Fibroblast of gingiva (primary cell): ENCODE results near the gene PRMT3.
"Not testable (repeated sequence)": the region's sequence is repeated elsewhere in the genome, so short reads cannot be mapped to it uniquely, and the experiment has no call there.

Experiments
- DNase-seq: peaks from one replicate; pipeline ENCODE4 v3.0.0-alpha.2; 2011; ENCODE audit warnings: low read depth

The PRMT3 gene

DNA sequence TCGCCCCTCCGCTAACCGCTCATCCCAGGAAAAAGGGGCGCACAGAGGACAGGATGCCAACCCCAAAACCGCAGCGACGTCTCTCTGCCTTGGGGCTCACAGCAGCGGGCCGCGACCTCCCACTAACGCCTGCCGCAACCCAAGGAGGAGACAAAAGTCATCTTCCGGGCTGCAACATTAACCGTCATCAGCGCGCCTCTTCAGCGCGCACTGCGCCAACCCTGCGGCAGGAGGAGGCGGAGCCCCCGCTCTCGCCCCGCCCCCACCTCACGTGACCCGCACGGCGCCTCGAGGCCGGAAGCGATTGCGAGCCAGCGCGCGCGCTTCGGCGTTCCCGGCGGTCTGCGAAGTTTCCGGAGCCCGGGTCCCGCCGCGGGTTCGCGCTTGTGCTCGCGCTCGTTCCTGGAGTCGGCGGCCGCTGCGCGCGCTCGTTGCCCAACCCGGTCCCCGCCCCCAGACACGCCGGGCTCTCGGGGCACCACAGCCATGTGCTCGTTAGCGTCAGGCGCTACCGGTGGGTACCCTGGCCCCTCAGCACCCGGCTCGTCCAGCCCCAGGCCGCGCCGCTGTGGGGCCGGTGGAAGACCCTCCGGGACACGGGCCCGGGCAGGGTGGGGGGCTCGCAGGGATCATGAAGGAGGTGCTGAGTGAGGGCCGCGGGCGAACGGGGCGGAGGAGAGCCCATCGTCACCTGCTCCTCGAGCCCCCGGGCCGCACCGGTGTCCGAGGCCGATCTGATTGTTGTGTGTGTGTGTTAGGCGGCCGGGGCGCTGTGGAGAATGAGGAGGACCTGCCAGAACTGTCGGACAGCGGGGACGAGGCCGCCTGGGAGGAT lies at the start of gene PRMT3:
TSS of gene PRMT3 (plus strand) at position 456 of the 835 bp plus-strand sequence. CDS start at position 487, 31 bp downstream.
- DNase-seq = peak; percentile 95

DNA sequence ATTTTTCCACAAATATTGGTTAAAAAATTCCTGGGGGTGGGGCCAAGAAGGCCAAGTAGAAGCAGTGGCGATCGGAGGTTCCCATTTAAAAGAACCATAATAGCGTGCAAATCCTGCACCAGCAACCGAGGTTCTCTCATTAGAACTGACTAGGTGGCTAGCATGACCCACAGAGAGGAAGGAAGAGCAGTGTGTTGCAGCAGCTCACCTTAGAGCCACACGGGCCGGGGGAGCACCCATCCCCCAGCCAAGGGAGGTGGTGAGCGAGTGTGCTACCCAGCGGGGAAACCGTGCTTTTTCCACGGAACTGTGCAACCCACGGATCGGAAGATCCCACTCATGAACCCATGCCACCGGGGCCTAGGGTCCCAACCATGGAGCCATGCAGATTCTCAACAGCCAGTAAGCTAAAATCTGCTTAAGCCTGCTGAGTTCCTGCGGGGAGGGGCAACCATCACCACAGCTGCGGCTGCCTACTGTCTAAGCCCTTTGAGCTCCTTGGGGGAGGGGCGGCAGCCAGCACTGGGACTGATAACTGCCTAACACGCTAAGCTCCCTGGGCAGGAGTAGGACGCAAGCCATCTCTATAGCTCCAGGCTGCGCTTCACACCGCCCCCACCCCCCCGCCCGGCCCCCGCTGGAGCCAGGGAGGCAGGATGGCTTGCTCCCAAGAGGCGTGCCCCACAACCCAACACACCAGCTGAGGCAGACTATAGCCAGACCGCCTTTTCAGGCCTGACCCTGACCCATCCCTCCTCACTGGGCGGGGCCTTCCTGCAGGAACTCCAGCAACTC lies 45.0 kb upstream of the PRMT3 start:
- DNase-seq = no peak

DNA sequence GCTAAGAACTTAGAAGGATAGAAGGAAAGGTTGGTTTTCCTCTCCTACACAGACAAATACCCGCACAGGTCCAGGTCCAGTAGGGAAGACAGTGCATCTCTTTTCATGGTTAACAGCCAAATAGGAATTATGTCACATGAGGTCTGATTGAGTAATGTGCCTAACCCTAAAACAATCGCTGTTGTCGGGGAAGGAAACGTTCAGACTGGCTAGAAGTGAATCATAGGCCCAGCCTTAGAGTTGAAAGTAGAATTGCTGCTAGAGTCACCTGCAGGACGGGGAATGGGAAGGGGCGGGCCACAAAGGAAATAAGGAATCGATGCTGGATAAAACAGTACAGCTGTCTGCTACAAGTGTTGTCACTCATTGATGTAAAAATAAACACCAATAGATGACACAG lies 36.4 kb upstream of the PRMT3 start:
- DNase-seq = no peak

DNA sequence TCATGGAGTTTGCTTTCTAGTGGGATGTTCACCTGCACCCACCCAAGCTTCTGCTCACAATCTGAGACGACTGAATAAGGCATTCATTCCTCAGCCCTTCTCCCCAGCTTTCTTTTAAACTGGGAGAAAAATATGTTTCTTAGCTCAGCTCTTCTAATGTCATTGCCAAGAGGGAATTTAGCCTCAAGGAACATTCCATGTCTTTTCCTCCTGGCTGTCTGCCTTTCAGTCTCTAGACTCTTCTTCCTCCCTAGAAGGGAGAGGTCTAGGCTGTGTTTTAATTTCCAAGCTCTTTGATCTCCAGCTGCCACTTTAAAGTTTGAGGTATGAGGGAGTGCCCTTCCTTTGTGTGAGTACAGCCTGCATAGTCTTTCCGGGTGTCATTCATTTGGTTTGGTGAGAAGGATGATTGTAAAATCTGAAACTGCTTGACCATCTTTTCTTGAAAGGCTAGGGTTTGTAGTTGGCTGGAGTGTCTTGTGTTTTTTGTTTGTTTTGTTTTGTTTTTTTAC lies 35.7 kb upstream of the PRMT3 start:
- DNase-seq = no peak

DNA sequence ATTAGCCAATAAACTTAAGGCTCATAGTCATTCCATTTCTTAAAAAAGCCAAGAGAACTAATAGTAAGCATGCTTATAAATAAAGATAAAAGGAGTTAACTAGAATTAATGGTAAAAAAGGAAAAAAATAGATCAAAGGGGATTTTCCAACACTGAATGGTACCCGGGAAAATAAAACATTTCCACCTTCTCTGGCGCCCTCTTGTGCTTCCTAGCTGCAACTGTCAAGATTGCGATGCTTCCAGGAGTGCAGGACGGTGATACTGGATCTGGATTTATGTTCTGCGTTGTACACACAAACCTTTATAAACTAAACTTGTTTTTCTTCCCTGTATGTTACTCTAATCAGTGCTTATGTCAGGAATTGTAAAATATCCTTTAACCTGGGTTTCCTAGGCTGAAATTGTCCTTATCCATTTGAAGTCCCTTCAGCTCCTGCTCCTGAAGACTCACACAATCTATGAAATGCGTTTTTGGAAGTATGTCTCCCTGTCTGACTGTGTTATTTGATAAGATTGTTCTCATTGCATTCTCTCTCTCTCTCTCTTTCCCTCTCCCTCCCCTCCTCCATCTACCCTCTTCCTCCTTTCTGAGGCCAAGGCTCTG lies 33.6 kb upstream of the PRMT3 start:
- DNase-seq = no peak

DNA sequence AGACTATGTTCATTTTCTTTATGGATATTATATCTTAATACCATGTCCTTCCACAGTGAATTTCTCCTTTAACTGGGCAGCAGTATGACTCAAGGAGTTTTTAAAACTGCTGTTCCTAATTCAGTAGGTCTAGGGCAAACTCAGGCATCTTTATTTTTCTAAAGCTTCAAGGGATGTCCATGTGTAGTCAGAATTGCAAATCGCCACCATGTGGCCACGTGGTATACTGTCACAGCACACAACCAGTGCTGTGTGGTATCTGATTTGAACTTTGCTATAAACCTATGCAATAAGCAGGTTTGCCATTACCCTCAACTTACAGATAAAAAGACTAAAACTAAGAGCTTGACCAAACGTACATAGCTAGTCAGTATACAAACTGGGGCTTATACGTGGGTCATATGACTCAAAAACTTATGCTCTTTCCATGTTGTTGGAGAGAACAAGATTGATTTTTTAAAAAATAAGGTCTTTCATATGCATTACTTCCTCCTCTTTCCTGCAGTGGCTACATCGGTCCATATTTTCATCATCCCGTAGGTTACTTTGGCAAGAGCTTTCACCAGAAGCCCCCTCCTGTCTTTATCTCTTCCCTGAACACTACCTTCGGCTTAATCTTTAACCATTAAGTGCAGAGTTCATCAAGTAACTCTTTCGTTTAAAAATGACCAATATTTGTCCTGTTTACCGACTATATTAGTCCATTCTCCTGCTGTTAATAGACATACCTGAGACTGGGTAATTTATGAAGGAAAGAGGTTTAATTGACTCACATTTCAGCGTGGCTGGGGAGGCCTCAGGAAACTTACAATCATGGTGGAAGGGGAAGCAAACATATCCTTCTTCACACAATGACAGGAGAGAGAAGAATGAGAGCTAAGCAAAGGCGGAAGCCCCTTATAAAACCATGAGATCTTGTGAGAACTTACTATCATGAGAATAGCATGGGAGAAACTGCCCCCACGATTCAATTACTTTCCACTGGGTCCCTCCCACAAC lies 32.0 kb upstream of the PRMT3 start:
- DNase-seq = peak; percentile 42

DNA sequence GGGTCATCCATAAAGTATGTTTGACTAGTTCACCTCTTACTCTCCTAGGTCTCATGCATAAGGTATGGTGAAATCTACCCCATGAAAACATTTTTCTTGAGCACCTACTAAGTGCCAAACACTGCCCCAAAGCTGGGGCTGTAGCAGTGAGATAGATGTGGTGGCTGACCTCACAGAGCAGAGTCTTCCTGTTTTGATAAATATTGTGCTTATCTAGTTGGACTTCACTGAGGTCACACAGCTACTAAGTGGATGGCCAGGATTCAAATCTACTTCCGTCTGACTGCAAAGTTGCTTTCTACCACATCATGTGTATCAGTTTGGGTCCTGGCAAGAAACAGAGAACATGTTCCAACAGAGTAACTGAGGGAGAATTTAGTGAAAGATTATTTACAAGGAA lies 30.4 kb upstream of the PRMT3 start:
- no peak for DNase-seq

DNA sequence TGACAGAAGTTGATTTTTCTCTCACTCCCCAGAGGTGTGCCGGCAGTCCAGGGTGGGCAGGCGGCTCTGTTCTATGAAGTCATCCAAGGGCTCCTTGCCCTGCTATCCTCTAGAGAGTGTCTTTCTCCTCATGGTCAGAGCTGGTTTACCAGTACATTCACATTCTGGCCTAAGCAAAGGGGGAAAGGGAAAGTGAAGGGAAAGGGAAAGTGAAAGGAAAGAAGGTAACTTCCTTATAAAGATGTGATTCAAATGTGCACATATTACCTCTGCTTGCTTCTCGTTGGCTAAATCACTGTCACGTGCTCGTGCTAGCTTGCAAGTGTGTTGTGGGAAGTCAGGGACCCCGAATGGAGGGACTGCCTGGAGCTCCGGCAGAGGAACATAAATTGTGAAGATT lies 26.9 kb upstream of the PRMT3 start:
- DNase-seq = no peak

DNA sequence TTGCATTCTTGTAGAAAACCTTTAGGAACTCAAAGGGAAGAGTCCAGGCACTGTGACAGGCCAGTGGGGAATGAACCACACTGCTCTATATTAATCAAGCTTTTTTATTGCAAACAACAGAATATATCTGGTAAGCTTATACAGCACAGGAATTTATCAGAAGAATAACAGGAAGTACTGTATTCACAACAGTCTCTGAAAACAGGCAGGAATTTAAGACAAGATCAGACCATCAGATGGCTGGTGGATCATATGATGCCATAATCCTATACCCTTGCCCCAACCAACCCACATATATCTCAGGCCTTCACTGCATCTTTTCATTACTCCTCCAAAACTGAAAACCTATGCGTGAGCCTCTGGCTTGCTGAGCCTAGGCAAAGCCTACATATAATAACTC lies 25.0 kb upstream of the PRMT3 start:
- DNase-seq = no peak

DNA sequence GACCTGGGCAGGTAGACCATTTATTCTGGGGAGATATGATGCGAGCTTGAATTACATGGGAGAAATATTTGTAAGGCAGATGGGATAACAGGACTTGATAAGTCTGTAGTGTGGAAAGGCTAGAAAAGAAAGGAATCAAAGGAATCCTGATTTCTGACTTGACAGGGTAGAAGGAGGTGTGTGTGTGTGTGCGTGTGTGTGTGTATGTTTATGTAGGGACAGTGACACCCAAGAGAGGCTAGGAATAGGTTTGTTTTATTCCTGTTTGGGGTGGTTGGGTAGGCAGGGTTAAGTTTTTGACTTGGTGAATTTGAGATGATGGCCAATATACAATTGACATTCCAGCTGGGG lies 24.4 kb upstream of the PRMT3 start:
- no peak for DNase-seq

DNA sequence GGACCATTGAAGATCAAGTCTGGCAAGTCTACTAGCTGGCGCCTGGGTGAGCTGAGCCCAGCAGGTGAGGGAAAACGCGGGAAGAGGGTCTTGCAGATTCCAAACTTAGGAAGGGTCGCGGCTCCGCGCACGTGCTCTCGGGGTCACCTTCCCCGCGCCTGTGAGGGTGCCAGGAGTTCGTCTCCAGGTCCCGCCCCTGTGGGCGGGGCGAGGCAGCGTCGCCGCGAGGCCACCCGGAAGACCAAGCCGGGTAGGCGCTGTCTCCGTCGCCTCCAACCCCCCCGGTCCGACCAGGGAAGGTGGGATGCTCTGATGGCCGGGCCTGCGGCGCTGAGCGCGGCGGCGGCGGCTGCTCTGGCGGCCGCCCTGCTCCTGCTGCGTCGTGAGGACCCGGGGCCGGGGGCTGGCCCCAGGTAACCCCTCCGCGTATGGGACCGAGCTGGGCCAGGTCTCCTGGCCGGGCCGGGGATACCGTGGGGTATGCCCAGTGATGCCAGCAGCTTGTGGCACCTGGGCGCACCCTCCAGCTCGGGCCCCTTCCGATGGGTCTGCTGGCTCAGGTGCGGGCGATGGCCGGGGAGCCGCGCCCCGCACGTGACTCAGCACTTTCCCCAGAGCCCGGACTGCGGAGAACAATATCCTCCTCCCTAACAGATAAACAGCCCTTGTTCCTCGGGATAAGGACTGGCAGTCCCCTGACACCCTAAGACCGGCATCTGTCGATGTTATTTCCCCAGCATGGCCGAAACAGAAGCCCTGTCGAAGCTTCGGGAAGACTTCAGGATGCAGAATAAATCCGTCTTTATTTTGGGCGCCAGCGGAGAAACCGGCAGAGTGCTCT lies 23.8 kb upstream of the PRMT3 start, which contains the start of gene HTATIP2:
TSS of gene HTATIP2 (plus strand) at position 215 of the 841 bp plus-strand sequence. CDS start at position 739, 524 bp downstream.
- DNase-seq = peak; percentile 50

DNA sequence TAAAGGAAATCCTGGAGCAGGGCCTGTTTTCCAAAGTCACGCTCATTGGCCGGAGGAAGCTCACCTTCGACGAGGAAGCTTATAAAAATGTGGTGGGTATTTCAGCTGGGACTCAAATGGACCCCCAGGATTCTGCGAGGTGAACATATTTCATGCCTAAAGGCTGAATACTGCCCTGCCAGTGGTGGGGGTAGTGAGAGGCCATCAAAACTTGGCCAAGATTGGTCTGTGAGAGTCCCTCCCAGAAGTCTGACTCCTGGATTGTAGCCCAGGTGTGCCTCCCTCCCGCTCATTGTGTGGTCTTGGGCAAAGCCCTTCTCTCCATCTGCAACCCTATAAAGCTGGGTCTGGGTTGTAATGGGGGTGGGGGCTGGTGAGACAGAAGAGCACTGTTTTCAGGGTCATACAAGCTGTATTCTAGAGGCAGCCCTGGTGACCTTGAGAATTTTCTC lies 23.1 kb upstream of the PRMT3 start:
- no peak for DNase-seq

DNA sequence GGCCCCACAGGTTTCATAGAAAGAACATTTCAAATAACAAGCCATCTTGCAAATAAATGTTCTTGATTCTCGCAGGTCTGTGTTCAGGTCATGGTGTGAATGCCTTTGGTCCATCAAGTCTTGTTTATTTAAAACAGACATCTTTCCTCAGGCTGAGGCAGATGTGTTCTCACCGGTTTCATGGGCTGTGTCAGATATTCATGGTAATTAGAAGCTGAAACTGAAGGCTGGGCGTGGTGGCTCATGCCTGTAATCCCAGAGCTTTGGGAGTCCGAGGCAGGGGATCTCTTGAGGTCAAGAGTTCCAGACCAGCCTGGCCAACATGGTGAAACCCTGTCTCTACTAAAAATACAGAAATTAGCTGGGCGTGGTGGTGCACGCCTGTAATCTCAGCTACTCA lies 22.1 kb upstream of the PRMT3 start:
- DNase-seq = not testable (repeated sequence)

DNA sequence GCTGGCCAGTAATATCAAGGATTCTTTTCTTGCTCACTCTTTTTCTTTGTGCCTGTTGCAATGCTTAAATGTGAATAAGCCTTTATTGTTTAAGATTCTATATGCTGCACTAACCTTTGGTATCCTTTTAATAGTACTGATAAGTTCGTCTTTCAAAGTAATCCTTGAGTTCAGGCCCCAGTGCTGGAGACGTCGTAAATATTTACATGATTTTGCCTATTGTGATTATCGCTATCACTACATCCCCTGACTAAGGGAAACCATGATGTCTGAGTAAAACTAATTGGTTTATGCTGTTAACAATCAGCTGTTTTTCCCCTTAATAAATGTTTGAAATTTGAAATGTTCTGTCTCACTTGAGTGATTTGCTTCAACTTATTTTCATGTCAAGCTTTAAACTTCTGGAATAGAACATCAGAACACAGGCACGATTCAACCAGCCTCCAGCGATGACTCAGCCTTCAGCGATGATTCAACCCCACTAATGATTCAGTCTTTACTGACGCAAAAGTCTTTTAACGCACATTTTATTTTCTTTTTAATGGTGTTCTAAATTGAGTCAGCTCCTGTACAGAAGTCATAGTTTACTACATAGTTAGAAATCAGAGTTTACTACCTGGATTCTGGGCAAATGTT lies 20.1 kb upstream of the PRMT3 start:
- peak; percentile 69 for DNase-seq

DNA sequence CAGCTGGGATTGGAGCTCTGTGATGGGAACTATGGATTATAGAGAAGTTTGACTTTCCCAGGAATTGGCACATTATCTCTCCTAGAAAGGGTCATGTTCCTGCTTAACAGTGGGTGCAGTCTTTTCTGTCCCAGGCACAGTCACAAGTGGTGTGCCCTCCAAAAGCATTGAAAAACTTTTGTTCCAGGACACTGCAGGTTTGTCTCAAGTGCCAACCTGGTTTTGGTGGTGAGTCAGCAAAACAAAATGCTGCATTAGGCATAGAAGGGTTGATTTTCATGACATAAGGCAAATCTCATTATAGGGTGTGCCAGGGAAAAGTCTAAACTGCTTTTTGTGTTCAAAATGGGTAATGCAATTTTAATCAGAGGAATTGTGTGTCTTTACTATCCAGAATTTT lies 19.1 kb upstream of the PRMT3 start:
- DNase-seq = no peak

DNA sequence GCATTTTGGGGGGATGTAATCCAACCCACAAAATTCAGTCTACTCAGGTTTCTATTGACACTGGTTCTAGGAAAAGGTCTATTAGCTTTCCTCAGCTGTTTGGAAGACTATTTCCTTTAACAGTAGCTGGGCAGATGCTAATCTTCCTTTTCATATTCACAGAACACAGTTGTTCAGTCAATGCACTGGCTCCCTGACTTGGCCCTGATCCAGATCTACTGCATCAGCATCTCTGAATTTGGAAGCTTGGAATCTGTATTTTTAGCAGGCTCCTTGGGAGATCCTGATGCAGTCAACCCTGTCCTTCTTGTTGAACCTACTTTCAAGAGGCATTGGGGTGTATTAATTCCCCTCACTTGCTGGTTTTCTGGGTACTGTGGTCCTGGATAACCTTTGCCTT lies 17.7 kb upstream of the PRMT3 start:
- no peak for DNase-seq

DNA sequence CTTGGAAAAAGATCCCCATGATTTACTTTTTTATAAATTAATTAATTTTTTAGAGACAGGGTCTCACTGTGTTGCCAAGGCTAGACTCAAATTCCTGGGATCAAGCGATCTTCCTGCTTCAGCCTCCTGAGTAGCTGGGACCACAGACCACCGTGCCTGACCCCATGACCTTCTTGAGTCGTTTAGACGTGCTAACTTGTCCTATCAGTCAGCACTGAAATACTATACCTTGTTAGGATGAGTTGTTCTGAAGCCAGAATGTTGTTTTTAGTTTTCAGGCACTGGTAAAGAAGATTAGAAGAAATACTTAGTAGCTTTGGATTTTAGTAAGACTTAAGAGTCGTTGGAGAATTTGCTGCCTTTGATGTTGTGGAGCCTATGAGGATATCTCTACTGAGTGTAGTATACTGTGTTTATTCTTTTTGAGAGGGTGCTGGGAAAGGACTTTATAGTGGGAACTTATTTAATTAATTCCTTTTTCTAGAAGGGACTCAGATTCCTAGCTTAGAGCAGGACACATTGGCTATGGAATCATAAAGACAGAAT lies 15.4 kb upstream of the PRMT3 start:
- no peak for DNase-seq

DNA sequence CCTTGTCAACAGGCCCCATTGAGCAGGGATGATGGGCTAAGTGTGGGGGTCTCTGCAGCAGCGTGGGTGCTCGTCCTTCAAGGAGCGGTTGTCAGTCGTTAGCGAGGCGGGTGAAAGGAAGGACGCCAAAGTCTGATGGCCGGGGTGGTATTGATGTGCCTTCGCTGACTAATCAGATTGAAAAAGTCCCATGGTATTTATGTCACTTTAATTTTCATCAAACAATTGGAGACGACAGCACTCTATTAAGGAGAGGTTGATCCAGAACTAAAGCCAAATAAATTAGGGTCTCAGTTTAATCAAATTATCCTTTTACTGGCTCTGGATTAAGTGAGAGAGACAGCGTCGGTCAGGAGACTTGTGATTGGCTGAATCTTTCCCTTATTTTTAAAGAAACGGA lies 14.4 kb upstream of the PRMT3 start:
- DNase-seq = no peak

DNA sequence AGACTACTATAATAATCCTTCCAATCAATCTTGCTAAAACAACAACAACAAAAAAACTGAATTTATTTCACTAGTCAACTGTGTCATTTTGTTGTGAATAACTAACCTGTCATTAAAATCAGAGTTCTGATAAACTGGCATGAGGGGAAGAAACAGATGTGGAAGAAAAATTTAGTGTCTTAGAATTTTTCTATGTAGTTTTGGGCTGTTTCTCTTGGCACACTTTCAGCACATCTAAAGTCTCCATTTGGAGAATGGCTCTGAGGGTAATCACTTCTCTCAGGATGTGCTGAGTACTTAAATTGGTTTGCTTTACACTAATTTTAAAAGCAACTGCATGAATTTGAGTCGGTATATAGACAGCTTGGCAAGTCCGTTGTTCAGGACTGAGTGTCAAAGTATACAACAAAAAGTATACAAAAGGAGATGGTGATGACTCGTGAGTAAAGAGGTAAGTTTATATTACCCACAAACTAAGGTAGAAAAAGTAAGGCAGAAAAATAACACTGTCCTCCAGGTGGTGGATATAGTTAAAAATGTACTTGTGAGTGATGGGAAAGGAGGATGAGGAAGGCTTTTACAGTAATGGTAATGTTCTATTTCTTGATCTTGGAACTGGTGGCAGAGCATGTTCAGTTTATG lies 13.8 kb upstream of the PRMT3 start:
- no peak for DNase-seq
